Stimulated activated CD4-positive, alpha-beta T cell treated with anti-CD3 and anti-CD28 coated beads, Interleukin-1b, Interleukin-23, amount 100 ng/mL, for 48 hours (primary cell): ENCODE measurements around the gene POLR3GL.
"Not testable (repeated sequence)": the region's sequence is repeated elsewhere in the genome, so short reads cannot be mapped to it uniquely, and the experiment has no call there.

Experiments
- DNase-seq: peaks from one replicate; pipeline ENCODE4 v3.0.0-alpha.2; 2020

POLR3GL gene

DNA sequence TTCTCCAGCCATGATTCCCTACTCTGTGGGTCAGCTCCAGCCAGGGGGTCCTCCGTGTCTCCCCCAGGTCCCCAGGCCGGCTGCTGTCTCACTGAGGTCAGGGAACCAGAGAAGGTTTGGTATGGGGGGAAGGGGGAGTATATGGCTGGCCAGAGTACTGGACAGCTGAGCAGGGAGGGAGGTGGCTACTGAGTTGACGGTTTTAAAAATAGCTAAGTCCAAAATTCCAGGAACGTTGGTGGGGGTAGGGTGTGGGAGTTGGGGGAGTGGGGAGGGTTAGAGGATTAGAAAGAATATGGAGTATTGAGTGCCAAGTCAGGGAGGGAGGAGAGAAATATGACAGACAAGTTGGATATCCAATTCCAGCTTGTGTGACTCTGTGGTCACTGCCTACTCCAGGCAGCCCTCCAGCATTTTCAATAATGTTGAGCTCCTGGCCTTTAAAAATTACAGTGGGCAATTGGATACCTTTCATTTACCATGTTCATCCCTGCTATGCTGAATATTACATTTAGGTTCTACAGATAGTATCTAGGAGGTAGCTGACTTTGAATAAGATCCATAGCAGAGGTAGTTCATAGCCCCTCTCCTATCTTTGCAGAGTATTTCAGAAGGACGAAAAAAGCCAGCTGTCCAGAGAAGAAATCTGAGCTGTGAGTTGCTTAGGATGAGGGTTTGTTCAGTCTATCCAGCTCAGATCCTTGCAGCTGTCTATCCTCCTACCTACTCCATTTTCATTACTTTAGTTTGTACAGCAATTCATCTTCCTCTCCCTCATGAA, 57.3 kb downstream of the POLR3GL start, which contains the start of gene HJV:
Gene HJV, minus strand, starts transcription at position 114 of the 781 bp plus-strand sequence. CDS start 1,504 bp downstream, outside the sequence.
- DNase-seq, result no peak

DNA sequence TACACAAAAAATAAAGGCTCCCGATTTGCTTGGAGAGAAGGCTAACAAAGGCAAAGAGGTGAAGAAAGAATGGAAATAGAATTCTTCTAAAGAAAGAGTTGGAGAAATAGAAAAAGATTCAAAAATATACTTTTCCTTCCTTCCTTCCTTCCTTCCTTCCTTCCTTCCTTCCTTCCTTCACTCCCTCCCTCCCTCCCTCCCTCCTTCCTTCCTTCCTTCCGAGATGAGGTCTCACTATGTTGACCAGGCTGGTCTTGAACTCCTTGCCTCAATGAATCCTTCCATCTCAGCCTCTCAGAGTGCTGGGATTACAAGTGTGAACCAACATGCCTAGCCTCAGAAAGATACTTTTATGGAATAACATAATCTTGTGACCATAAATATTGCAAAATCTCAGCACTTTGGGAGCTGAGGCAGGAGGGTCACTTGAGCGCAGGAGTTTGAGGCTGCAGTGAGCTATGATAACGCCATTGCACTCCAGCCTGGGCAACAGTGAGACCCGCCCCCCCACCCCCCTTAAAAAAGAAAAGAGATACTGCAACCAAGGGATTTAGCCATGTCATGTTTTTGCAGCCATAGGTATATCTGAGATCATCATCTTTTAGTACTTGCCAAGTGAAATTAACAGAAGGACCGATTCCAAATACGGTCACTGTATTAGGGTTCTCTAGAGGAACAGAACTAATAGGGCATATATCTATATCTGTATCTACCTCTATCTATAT, 58.1 kb downstream of the POLR3GL start:
- no peak for DNase-seq

DNA sequence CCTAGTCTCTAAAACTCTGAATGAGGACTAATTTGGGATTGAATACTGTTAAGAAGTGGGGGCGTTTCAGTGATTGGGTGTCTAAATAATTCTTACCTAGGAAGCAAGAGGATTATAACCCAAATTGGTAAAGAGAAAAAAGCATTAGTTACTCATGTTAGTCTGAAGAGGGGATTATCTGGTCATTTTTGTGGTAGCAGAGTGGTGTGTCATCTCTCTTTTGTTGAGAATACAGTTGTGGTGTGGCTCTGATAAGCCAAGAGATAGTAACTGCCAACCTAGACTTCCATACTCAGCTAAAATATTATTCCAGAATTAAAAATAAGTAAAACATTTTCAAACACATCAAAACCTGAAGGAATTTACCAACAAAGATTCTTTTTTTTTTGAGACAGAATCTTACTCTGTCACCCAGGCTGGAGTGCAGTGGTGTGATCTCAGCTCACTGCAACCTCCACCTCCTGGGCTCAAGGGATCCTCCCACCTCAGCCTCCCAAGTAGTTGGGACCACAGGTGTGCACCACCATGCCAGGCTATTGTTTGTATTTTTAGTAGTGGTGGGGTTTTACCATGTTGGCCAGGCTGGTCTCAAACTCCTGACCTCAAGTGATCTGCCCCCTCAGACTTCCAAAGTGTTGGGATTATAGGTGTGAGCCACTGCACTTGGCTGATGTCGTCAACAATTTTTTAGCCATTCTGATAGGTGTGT, 61.5 kb downstream of the POLR3GL start:
- not testable (repeated sequence) for DNase-seq

DNA sequence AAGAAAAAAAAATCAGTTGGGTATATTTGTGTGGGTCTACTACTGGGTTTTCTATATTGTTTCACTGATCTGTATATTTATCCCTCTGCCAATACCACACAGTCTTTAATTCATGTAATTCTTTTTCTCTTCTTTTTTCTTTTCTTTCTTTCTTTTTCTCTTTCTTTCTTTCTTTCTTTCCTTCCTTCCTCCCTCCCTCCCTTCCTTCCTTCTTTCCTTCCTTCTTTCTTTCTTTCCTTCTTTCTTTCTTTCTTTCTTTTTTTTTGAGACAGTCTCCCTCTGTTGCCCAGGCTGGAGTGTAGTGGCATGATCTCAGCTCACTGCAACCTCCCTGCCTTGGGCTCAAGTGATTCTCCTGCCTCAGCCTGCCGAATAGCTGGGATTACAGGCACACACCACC, 62.2 kb downstream of the POLR3GL start:
- DNase-seq, result not testable (repeated sequence)
